ENCODE measurements around the gene KAZN.
"Not testable (repeated sequence)": the region's sequence is repeated elsewhere in the genome, so short reads cannot be mapped to it uniquely, and the experiment has no call there.

KAZN gene

DNA sequence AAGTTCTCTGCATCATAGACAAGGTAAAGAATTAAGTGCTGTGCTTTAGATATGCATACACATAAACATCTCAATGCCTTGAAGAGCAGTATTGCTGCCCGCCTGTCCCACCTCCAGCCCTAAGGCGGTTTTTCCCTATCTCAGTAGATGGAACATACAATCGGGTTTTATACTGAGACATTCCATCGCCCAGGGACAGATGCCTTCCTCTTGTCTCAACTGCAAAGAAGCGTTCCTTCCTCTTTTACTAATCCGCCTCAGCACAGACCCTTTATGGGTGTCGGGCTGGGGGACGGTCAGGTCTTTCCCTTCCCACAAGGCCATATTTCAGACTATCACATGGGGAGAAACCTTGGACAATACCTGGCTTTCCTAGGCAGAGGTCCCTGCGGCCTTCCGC is 537.1 kb downstream of the KAZN start:
- DNase-seq: not testable (repeated sequence)

- no peak for DNase-seq
These were observed 539.3 kb downstream of the KAZN start for GRCh38 chr1:15137809-15138208.

DNA sequence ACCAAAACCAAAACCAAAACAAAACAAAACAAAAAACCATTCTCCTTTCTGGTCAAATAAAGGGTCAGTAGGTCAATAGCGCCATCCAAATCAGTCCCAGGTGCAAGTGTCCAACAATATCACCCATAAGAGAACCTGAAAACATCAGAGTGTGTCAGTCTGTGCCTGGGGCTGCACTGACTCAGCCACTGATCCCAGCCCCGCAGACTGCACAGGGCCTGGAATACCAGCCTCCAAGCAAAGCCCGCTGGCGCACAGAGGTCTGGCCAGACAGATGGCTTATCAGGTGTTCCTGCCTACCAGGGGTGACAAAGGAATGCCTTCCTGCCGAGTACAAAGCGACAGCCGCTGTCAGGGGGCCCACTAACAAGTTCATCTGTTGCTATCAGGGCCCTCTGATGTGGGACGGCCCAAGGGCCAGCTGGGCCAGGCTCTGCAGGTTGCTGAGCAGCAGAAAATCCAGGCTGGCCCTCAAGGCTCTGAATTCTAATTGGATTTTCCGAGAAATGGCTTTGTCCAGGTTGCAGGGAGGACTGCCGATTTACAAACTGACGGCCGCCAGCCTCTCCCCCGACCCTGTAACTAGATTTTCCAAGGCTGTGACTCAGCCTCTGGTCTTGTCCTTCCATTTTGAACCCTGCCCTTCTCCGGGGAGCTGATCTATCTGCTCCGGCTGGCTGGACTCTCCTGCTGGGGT is 541.3 kb downstream of the KAZN start:
- DNase-seq: no peak

- DNase-seq: no peak
These were observed 543.6 kb downstream of the KAZN start for GRCh38 chr1:15141935-15142539.

DNA sequence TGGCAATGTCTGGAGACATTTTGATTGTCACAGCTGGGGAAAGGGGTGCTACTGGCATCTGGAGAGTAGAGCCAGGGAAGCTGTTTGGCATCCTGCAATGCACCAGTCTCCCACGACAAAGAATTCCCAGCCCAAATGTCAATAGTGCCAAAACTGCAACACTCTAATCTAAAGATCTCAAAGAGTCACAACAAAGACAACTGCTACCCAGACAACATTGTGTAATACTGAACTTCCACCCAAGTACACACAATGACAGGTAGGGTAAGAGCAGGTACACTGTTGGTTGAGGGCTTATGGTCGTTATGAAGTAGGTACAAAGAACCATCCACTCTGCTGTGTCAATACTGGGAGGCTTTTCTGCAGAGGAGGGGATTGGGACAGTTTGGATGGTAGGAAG is 546.8 kb downstream of the KAZN start:
- DNase-seq: no peak

GRCh38 chr1:15146142-15146680 is 547.7 kb downstream of the KAZN start:
- no peak for DNase-seq

GRCh38 chr1:15146971-15147376 is 548.5 kb downstream of the KAZN start:
- DNase-seq: no peak

- DNase-seq: no peak
These were observed 549.5 kb downstream of the KAZN start for GRCh38 chr1:15148004-15148403.

DNA sequence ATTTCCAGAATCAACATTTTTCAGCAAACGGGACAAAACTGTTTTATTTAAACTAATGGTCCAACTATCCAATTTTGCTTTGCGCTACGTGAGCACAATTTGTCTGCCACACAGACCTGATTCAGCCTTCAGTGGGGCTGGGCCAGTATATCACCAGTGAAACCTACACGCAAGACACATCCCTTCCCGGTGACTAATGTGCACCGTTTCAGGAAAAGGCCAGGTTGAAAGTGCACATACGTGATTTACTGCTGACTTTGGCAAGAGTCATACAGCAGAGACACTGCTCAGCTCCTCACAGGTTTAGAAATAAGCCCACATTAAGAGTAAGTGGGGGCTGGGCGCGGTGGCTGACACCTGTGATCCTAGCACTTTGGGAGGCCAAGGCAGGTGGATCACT is 550.0 kb downstream of the KAZN start:
- no peak for DNase-seq

DNA sequence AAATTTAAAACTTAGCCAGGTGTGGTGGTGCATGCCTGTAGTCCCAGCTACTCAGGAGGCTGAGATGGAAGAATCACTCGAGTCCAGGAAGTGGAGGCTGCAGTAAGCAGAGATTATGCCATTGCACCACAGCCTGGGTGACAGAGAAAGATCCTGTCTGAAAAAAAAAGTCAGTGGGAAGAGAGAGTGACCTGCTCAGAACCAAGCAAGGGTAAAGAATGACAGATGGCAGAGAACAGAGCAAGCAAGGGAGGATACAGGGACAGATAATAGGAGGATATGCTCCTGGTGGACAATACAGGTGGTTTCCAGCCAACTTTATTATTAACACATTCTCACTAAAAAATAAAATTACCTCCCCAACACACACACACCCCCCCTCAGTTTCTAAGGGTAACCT is 550.5 kb downstream of the KAZN start:
- no peak for DNase-seq

DNA sequence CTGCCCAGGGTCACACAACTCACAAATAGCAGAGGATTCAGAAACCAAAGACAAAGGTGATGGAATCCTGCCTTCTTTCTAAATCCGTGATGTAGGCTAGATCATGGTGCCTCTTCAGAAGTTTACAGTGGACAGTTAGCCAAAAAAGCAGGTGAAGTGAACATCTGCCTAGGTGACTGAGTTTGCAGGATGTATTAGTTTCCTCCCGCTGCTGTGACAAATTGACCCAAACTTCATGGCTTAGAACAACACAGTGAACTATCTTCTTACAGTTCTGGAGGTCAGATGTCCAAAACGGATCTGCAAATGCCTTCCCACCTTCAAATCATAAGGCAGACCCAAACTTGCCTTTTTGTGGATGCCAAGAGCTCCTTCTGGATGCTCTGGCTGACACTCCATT is 551.9 kb downstream of the KAZN start:
- no peak for DNase-seq

- DNase-seq: no peak
These were observed 552.9 kb downstream of the KAZN start for GRCh38 chr1:15151377-15151806.

DNA sequence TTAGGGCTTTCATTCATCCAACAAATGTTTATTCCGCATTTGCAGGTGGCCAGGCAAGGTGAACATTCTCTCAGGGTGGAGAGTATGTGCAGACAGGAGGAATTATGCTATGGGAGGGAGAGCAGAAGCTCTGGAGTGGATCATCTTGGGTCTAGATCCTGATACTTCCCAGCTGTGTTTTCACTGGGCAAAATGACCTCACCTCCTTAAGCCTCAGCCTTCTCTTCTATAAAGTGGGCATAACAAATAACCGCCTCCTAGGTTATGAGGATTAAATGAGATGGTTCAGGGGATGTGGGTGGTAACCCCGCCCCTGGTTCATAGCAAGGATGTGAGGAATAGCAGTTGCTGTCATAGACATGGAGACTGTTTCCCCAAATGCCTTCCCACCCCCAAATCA is 553.4 kb downstream of the KAZN start:
- no peak for DNase-seq

- DNase-seq: peak; percentile 82
These were observed 554.1 kb downstream of the KAZN start for GRCh38 chr1:15152318-15153183.

- DNase-seq: peak; percentile 82
These were observed 554.8 kb downstream of the KAZN start, which contains the start of gene TMEM51 for GRCh38 chr1:15153184-15153841. TMEM51 (plus strand) TSS chr1:15153747; CDS start chr1:15215088, 61,341 bp downstream.

DNA sequence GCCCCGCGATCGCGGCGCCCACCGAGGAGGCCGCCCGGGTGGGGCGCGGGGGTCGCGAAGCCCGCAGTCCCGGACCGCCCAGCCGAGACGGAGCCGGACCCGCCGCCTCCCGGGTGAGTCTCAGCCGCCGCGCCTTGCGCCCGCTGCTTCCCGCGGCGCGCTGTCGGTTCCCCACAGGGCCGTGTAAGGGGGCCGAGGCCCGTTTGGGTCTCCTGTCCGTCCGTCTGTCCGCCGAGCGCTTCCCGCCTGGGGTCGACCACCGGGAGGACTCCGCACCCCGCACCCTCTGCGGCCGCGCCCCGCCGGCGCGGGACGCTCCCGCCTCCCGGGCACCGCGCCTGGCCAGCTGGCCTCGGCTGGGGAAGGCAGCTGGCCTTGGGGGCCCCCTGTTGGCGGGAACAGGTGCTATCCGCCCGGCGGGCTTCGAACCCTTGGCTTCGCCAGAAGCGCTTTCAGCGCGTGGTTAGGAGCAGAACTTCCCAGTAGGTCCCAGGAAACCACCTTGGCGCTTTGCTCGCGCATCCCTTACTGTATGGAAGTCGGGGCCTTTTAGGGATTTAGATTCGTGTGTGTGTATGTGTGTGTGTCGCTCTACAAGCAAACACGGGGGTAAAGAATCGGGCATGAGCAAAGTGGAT is 555.5 kb downstream of the KAZN start:
- peak; percentile 43 for DNase-seq

DNA sequence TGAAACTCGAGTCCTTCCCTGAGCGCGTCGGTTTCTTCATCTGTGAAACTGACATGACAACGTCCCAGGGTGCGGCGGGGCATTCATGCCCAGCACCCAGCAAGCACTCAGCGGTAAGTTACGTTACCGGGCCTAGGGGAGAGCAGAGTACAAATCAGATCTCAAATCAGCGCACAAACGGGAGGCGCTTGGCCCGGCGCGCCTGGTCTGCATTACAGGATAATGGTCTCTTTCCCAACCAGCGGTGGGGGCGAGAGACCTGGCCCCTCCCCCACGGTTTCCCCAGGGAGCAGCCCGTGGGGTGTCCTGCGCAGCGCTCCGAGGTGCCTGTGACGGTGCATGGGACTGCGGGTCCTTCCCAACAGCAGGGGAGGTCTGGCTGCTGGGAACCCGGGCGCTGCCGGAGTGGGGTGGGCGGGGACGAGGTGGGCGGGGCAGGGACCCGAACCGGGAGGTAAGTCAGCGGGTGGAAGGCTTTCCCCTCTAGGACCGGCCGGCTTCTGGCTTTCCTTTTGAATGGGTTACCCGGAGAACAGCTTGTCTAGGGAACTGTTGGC is 556.1 kb downstream of the KAZN start:
- no peak for DNase-seq

- no peak for DNase-seq
These were observed 556.7 kb downstream of the KAZN start for GRCh38 chr1:15155191-15155590.

- DNase-seq: no peak
These were observed 557.6 kb downstream of the KAZN start for GRCh38 chr1:15155888-15156741.

GRCh38 chr1:15156807-15157380 is 558.4 kb downstream of the KAZN start:
- no peak for DNase-seq

All from NCI-H1105 (cell line).